Muscle layer of duodenum (tissue), 2 donors: ENCODE measurements around the gene SVOPL.

Experiments
- H3K27ac ChIP-seq: one replicate; pipeline ENCODE4 v1.7.0; 2013; ENCODE audit warnings: mild to moderate bottlenecking, low read length
- H3K27me3 ChIP-seq: one replicate; pipeline ENCODE4 v1.7.0; 2013; ENCODE audit warnings: low read depth, mild to moderate bottlenecking, control low read depth, low read length
- H3K36me3 ChIP-seq, 2 donors: one replicate each; pipeline ENCODE4 v1.7.0; 2013; ENCODE audit warnings: low read length in 2 of 2, control low read depth in 1 of 2, mild to moderate bottlenecking in 1 of 2; ENCODE audit not compliant: insufficient read depth in 2 of 2, control insufficient read depth in 1 of 2
- H3K4me1 ChIP-seq, 2 donors: one replicate each; pipeline ENCODE4 v1.7.0; 2013; ENCODE audit warnings: low read length in 2 of 2, mild to moderate bottlenecking in 2 of 2, control low read depth in 1 of 2, moderate library complexity in 1 of 2; ENCODE audit not compliant: insufficient read depth in 2 of 2, control insufficient read depth in 1 of 2
- H3K4me3 ChIP-seq, 2 donors: one replicate each; pipeline ENCODE4 v1.7.0; 2013; ENCODE audit warnings: low read length in 2 of 2, low read depth in 1 of 2, mild to moderate bottlenecking in 1 of 2
- H3K9me3 ChIP-seq, 2 donors: one replicate each; pipeline ENCODE4 v1.7.0; 2013; ENCODE audit warnings: low read length in 2 of 2, control low read depth in 1 of 2, mild to moderate bottlenecking in 1 of 2; ENCODE audit not compliant: control insufficient read depth in 1 of 2
- donor health status: healthy.

Gene SVOPL

GRCh38 chr7:138625084-138625848 is 75.9 kb downstream of the SVOPL start:
- Histone ChIP-seq H3K4me3 (no peak overlapping the region), H3K36me3 (no peaks in the 10 kb centered on the region), H3K27ac (no peak overlapping the region)

GRCh38 chr7:138622841-138623240 is 78.3 kb downstream of the SVOPL start:
- no peaks in the 10 kb centered on the region for H3K4me1 ChIP-seq
- H3K27ac ChIP-seq = no peak overlapping the region
- no peak overlapping the region for H3K4me3 ChIP-seq
- H3K9me3 ChIP-seq = no peaks in the 10 kb centered on the region
- peaks cover 3% of the 10 kb centered on the region for H3K27me3 ChIP-seq
- H3K36me3 ChIP-seq = no peaks in the 10 kb centered on the region

More at GRCh38 chr7:138625084-138625848, 75.9 kb downstream of the SVOPL start:
- H3K27me3 ChIP-seq = peaks cover 3% of the 10 kb centered on the region
- no peaks in the 10 kb centered on the region for H3K4me1 ChIP-seq
- no peaks in the 10 kb centered on the region for H3K9me3 ChIP-seq

DNA sequence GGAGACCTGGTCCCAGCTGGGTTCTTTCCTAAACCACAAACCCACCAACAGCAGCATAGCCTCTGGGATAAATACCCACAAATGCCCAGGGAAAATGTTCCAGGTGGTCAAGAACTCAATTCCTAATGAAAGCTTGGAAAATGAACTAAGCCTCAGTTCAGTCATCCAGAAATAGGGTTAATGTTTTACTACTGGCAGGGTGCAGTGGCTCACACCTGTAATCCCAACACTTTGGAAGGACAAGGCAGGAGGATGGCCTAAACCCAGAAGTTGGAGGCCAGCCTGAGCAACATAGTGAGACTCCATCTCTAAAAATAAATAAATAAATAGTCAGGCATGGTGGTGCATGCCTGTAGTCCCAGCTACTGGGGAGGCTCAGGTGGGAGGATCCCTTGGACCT is 82.2 kb downstream of the SVOPL start:
- H3K4me3 ChIP-seq = no peak overlapping the region
- H3K4me1 ChIP-seq = no peaks in the 10 kb centered on the region
- no peaks in the 10 kb centered on the region for H3K27me3 ChIP-seq
- H3K9me3 ChIP-seq = no peaks in the 10 kb centered on the region
- H3K27ac ChIP-seq = no peak overlapping the region
- no peaks in the 10 kb centered on the region for H3K36me3 ChIP-seq

- H3K4me1 ChIP-seq = no peaks in the 10 kb centered on the region
- H3K9me3 ChIP-seq = no peaks in the 10 kb centered on the region
- no peaks in the 10 kb centered on the region for H3K36me3 ChIP-seq
- no peak overlapping the region for H3K27ac ChIP-seq
- H3K27me3 ChIP-seq = no peaks in the 10 kb centered on the region
- H3K4me3 ChIP-seq = no peak overlapping the region
Observed at GRCh38 chr7:138618506-138618905, 82.7 kb downstream of the SVOPL start.

DNA sequence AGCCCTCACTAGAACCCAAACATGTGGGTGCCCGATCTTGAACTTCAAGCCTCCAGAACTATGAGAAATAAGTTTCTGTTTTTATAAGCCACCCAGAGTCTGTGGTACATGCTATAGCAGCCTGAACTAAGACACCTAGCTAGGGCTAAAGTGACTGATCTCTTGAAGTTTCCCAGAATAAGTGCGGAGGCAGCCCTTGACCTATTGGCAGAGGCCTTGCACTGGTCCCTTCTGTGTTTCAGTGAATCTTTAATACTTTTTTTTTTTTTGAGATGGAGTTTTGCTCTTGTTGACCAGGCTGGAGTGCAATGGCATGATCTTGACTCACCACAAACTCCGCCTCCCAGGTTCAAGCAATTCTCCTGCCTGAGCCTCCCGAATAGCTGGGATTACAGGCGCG is 85.1 kb downstream of the SVOPL start:
- no peaks in the 10 kb centered on the region for H3K36me3 ChIP-seq

DNA sequence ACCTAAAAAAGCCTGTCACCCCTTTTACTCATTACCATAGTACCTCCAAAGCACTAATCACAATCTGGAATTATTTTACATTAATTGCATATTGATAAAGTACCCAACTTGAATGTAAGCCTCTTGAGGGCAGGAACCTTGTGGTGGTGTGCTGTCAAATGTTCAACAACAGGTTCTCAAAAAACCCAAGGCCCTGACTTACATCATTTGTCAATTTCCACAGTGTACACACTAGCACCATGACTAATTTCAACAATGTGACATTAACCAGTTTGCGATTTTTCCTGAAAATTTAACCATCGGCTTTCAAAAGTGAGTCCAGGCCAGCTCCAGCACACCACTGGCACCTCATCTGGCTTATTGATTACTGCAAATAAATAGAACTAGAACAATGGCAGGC is 87.5 kb downstream of the SVOPL start:
- Histone ChIP-seq H3K4me1 (no peaks in the 10 kb centered on the region), H3K4me3 (no peak overlapping the region), H3K36me3 (no peaks in the 10 kb centered on the region), H3K27me3 (no peaks in the 10 kb centered on the region), H3K27ac (no peak overlapping the region), H3K9me3 (no peaks in the 10 kb centered on the region)

More for the DNA sequence above, 85.1 kb downstream of the SVOPL start:
- no peaks in the 10 kb centered on the region for H3K4me1 ChIP-seq
- no peaks in the 10 kb centered on the region for H3K9me3 ChIP-seq
- no peaks in the 10 kb centered on the region for H3K27me3 ChIP-seq
- H3K27ac ChIP-seq = no peak overlapping the region
- H3K4me3 ChIP-seq = no peak overlapping the region

- Histone ChIP-seq H3K4me3 (no peak overlapping the region), H3K27ac (no peak overlapping the region), H3K9me3 (no peaks in the 10 kb centered on the region), H3K4me1 (no peaks in the 10 kb centered on the region), H3K36me3 (no peaks in the 10 kb centered on the region), H3K27me3 (no peaks in the 10 kb centered on the region)
Observed at GRCh38 chr7:138610671-138611170, 90.4 kb downstream of the SVOPL start.

DNA sequence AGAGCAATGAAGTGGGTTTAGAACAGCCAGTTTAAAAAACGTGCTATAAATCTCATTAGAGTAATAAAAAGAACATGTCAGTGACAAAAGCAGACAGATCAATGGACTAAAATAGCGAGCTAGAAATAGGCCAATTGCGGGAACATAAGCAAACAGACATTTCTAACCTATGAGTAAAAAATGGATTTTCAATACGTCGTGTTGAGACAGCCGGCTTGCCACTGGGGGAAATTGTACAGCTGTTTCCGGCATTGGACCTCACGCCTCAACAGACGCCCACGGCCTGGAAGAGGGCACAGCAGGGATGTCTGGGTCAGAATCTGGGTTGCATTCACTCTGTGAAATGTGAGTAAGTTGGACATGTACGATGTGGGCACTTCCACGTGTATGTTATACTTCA is 92.9 kb downstream of the SVOPL start:
- no peak overlapping the region for H3K27ac ChIP-seq
- H3K36me3 ChIP-seq = no peaks in the 10 kb centered on the region
- H3K4me1 ChIP-seq = no peaks in the 10 kb centered on the region
- H3K9me3 ChIP-seq = no peaks in the 10 kb centered on the region
- H3K4me3 ChIP-seq = no peak overlapping the region
- no peaks in the 10 kb centered on the region for H3K27me3 ChIP-seq

GRCh38 chr7:138607216-138608126 is 93.7 kb downstream of the SVOPL start:
- no peaks in the 10 kb centered on the region for H3K9me3 ChIP-seq

GRCh38 chr7:138606236-138606635 is 94.9 kb downstream of the SVOPL start:
- no peaks in the 10 kb centered on the region for H3K27me3 ChIP-seq
- H3K4me3 ChIP-seq = no peak overlapping the region
- H3K36me3 ChIP-seq = no peaks in the 10 kb centered on the region
- no peaks in the 10 kb centered on the region for H3K4me1 ChIP-seq
- H3K9me3 ChIP-seq = no peaks in the 10 kb centered on the region
- H3K27ac ChIP-seq = no peak overlapping the region

More at GRCh38 chr7:138607216-138608126, 93.7 kb downstream of the SVOPL start:
- H3K36me3 ChIP-seq = no peaks in the 10 kb centered on the region
- H3K4me1 ChIP-seq = no peaks in the 10 kb centered on the region
- H3K4me3 ChIP-seq = no peak overlapping the region
- no peaks in the 10 kb centered on the region for H3K27me3 ChIP-seq
- H3K27ac ChIP-seq = no peak overlapping the region

- H3K4me1 ChIP-seq = no peaks in the 10 kb centered on the region
- no peak overlapping the region for H3K4me3 ChIP-seq
- no peak overlapping the region for H3K27ac ChIP-seq
- no peaks in the 10 kb centered on the region for H3K36me3 ChIP-seq
- H3K27me3 ChIP-seq = no peaks in the 10 kb centered on the region
- no peaks in the 10 kb centered on the region for H3K9me3 ChIP-seq
Observed at GRCh38 chr7:138603549-138604318, 97.4 kb downstream of the SVOPL start.
